ENCODE data around the gene COL13A1. TPM values are rescaled to one million over a fixed set of nuclear protein-coding genes. Genes with fewer than 3 reads are reported as not detected.
A peak's percentile ranks its signal among the peaks of the same experiment; 100 is the strongest.

COL13A1 gene
- polyA plus RNA-seq, 1 donor: 9.6 TPM

- no peak overlapping the region for H3K27ac ChIP-seq (ENCODE audit: low read length)
- 62% methylated on average over 3 of the region's 8 CpGs for WGBS (ENCODE audit: insufficient coverage, low lambda C conversion rate)
- no peaks in the 10 kb centered on the region for H3K4me1 ChIP-seq (ENCODE audit: control insufficient read depth, insufficient read depth, low read length)
- H3K36me3 ChIP-seq (ENCODE audit: control insufficient read depth, insufficient read depth, low read length): no peaks in the 10 kb centered on the region
- no peak overlapping the region for H3K4me3 ChIP-seq (ENCODE audit: low read length)
- no peak for DNase-seq
- H3K9me3 ChIP-seq (ENCODE audit: control insufficient read depth, low read depth, low read length): no peaks in the 10 kb centered on the region
- H3K27me3 ChIP-seq (ENCODE audit: control insufficient read depth, insufficient read depth, low read length): no peaks in the 10 kb centered on the region
These were observed 40.3 kb downstream of the COL13A1 start for GRCh38 chr10:69842020-69842419.

- Histone ChIP-seq H3K4me1 (ENCODE audit: control insufficient read depth, insufficient read depth, low read length) (no peaks in the 10 kb centered on the region), H3K4me3 (ENCODE audit: low read length) (no peak overlapping the region), H3K27ac (ENCODE audit: low read length) (peak overlapping the region; percentile 1), H3K9me3 (ENCODE audit: control insufficient read depth, low read depth, low read length) (no peaks in the 10 kb centered on the region), H3K27me3 (ENCODE audit: control insufficient read depth, insufficient read depth, low read length) (no peaks in the 10 kb centered on the region), H3K36me3 (ENCODE audit: control insufficient read depth, insufficient read depth, low read length) (no peaks in the 10 kb centered on the region)
- no CpG with 5 or more reads among the region's 10 CpGs for WGBS (ENCODE audit: insufficient coverage, low lambda C conversion rate)
- DNase-seq: peak in 1 of 2 donors; percentile 39
These were observed 41.2 kb downstream of the COL13A1 start for GRCh38 chr10:69842882-69843281.

- Histone ChIP-seq H3K9me3 (ENCODE audit: control insufficient read depth, low read depth, low read length) (no peaks in the 10 kb centered on the region), H3K27me3 (ENCODE audit: control insufficient read depth, insufficient read depth, low read length) (no peaks in the 10 kb centered on the region), H3K4me3 (ENCODE audit: low read length) (no peak overlapping the region), H3K4me1 (ENCODE audit: control insufficient read depth, insufficient read depth, low read length) (no peaks in the 10 kb centered on the region), H3K27ac (ENCODE audit: low read length) (no peak overlapping the region), H3K36me3 (ENCODE audit: control insufficient read depth, insufficient read depth, low read length) (no peaks in the 10 kb centered on the region)
- WGBS (ENCODE audit: insufficient coverage, low lambda C conversion rate): 89% methylated on average over 3 of the region's 6 CpGs
- DNase-seq: no peak
These were observed 42.2 kb downstream of the COL13A1 start for GRCh38 chr10:69843923-69844322.

DNA sequence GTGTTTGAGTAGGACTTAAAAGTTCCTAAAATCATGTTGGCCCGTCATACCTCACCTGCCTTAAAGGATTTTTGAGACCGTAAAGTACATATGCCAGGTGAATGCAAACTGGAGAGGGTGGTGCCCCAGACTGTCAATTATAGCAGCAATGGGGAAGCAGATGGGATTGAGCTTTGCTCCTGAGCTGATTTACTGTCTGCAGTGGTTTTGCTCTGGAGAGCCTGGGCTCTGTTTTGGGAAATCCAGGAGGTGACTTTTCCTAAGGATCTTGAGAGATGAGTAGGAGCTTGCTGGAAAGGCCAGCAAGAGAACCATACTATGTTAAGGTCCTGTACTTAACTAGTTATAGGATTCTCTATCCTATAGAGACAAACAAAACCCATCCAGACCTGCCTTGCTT is 43.0 kb downstream of the COL13A1 start:
- Histone ChIP-seq H3K9me3 (ENCODE audit: control insufficient read depth, low read depth, low read length) (no peaks in the 10 kb centered on the region), H3K27ac (ENCODE audit: low read length) (no peak overlapping the region), H3K4me1 (ENCODE audit: control insufficient read depth, insufficient read depth, low read length) (no peaks in the 10 kb centered on the region), H3K36me3 (ENCODE audit: control insufficient read depth, insufficient read depth, low read length) (no peaks in the 10 kb centered on the region), H3K27me3 (ENCODE audit: control insufficient read depth, insufficient read depth, low read length) (no peaks in the 10 kb centered on the region), H3K4me3 (ENCODE audit: low read length) (no peak overlapping the region)
- no peak for DNase-seq
- no CpG with 5 or more reads among the region's 2 CpGs for WGBS (ENCODE audit: insufficient coverage, low lambda C conversion rate)

DNA sequence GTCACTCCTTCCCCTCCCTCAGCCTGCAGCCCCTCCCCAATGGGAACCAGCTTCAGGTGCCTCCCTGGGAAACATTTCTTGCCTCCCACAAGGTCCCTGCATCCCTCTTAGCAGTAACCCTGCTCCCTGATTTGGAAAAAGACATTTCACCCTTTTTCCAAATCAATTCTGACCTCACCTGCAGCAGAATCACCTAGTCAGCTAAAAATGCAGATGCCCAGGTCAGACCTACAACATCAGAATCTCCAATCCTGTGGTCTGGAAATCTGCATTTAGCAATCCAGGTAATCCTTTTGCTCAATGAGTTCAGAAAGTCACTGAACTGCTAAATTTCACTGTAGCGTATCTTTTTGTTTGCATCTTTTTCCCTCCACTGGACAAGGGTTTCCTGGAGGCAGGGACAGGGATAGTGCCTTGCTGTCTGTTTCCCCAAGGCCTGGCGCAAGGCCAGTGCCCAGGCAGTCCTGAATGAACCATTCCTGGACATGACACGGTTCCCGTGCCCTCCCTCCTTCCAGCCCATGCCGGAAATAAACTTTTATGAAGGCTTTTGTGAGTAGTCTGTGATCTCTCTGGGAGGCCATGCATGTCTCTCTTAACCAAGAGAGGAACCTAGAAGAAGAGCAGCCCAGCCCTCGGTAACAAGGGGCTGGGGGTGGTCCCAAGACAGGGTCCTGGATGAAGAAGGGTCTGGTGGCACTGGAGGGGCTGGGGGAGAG is 44.0 kb downstream of the COL13A1 start:
- Histone ChIP-seq H3K9me3 (ENCODE audit: control insufficient read depth, low read depth, low read length) (no peaks in the 10 kb centered on the region), H3K27me3 (ENCODE audit: control insufficient read depth, insufficient read depth, low read length) (no peaks in the 10 kb centered on the region), H3K27ac (ENCODE audit: low read length) (no peak overlapping the region), H3K4me3 (ENCODE audit: low read length) (no peak overlapping the region), H3K36me3 (ENCODE audit: control insufficient read depth, insufficient read depth, low read length) (no peaks in the 10 kb centered on the region), H3K4me1 (ENCODE audit: control insufficient read depth, insufficient read depth, low read length) (no peaks in the 10 kb centered on the region)
- peak in 1 of 2 donors; percentile 21 for DNase-seq
- no CpG with 5 or more reads among the region's 6 CpGs for WGBS (ENCODE audit: insufficient coverage, low lambda C conversion rate)

- no CpG with 5 or more reads among the region's 14 CpGs for WGBS (ENCODE audit: insufficient coverage, low lambda C conversion rate)
- Histone ChIP-seq H3K4me1 (ENCODE audit: control insufficient read depth, insufficient read depth, low read length) (no peaks in the 10 kb centered on the region), H3K27ac (ENCODE audit: low read length) (no peak overlapping the region), H3K9me3 (ENCODE audit: control insufficient read depth, low read depth, low read length) (no peaks in the 10 kb centered on the region), H3K36me3 (ENCODE audit: control insufficient read depth, insufficient read depth, low read length) (no peaks in the 10 kb centered on the region), H3K27me3 (ENCODE audit: control insufficient read depth, insufficient read depth, low read length) (no peaks in the 10 kb centered on the region), H3K4me3 (ENCODE audit: low read length) (no peak overlapping the region)
- no peak for DNase-seq
These were observed 44.7 kb downstream of the COL13A1 start for GRCh38 chr10:69846293-69846921.

GRCh38 chr10:69847458-69847857 is 45.8 kb downstream of the COL13A1 start:
- no CpG with 5 or more reads among the region's 5 CpGs for WGBS (ENCODE audit: insufficient coverage, low lambda C conversion rate)
- Histone ChIP-seq H3K36me3 (ENCODE audit: control insufficient read depth, insufficient read depth, low read length) (no peaks in the 10 kb centered on the region), H3K9me3 (ENCODE audit: control insufficient read depth, low read depth, low read length) (no peaks in the 10 kb centered on the region), H3K27me3 (ENCODE audit: control insufficient read depth, insufficient read depth, low read length) (no peaks in the 10 kb centered on the region), H3K4me1 (ENCODE audit: control insufficient read depth, insufficient read depth, low read length) (no peaks in the 10 kb centered on the region), H3K27ac (ENCODE audit: low read length) (no peak overlapping the region), H3K4me3 (ENCODE audit: low read length) (no peak overlapping the region)
- no peak for DNase-seq

DNA sequence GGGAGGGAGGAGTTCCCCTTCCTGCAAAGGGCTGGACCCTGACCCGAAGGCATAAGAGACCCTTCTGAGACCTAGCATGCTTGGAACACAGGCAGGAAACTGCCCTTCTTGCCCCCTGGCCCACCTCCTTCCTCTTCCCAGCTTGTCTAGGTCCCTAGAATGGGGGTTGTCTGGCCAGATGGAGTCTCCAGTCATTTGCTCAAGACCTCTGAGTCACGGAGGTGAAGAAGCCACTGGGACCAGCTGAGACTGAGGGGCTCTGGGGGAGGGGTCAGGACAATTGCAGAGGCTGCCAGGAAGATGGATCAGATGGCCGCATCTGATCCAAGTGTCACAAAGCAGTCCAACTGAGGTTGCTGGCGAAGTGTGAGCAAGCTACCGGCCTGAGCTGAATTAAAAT is 46.2 kb downstream of the COL13A1 start:
- Histone ChIP-seq H3K4me1 (ENCODE audit: control insufficient read depth, insufficient read depth, low read length) (no peaks in the 10 kb centered on the region), H3K36me3 (ENCODE audit: control insufficient read depth, insufficient read depth, low read length) (no peaks in the 10 kb centered on the region), H3K9me3 (ENCODE audit: control insufficient read depth, low read depth, low read length) (no peaks in the 10 kb centered on the region), H3K27me3 (ENCODE audit: control insufficient read depth, insufficient read depth, low read length) (no peaks in the 10 kb centered on the region), H3K4me3 (ENCODE audit: low read length) (no peak overlapping the region), H3K27ac (ENCODE audit: low read length) (no peak overlapping the region)
- WGBS (ENCODE audit: insufficient coverage, low lambda C conversion rate): no CpG with 5 or more reads among the region's 5 CpGs
- DNase-seq: no peak

GRCh38 chr10:69848454-69848853 is 46.7 kb downstream of the COL13A1 start:
- no peaks in the 10 kb centered on the region for H3K9me3 ChIP-seq (ENCODE audit: control insufficient read depth, low read depth, low read length)
- no peaks in the 10 kb centered on the region for H3K4me1 ChIP-seq (ENCODE audit: control insufficient read depth, insufficient read depth, low read length)
- H3K27ac ChIP-seq (ENCODE audit: low read length): no peak overlapping the region
- H3K36me3 ChIP-seq (ENCODE audit: control insufficient read depth, insufficient read depth, low read length): no peaks in the 10 kb centered on the region
- WGBS (ENCODE audit: insufficient coverage, low lambda C conversion rate): no CpG with 5 or more reads among the region's 7 CpGs
- no peak overlapping the region for H3K4me3 ChIP-seq (ENCODE audit: low read length)
- DNase-seq: no peak
- no peaks in the 10 kb centered on the region for H3K27me3 ChIP-seq (ENCODE audit: control insufficient read depth, insufficient read depth, low read length)

- H3K9me3 ChIP-seq (ENCODE audit: control insufficient read depth, low read depth, low read length): no peaks in the 10 kb centered on the region
- no peak for DNase-seq
- peaks cover 9% of the 10 kb centered on the region for H3K4me1 ChIP-seq (ENCODE audit: control insufficient read depth, insufficient read depth, low read length)
- H3K36me3 ChIP-seq (ENCODE audit: control insufficient read depth, insufficient read depth, low read length): no peaks in the 10 kb centered on the region
- H3K27ac ChIP-seq (ENCODE audit: low read length): no peak overlapping the region
- H3K4me3 ChIP-seq (ENCODE audit: low read length): no peak overlapping the region
- H3K27me3 ChIP-seq (ENCODE audit: control insufficient read depth, insufficient read depth, low read length): no peaks in the 10 kb centered on the region
- WGBS (ENCODE audit: insufficient coverage, low lambda C conversion rate): no CpG with 5 or more reads among the region's 7 CpGs
These were observed 48.1 kb downstream of the COL13A1 start for GRCh38 chr10:69849825-69850224.

GRCh38 chr10:69850440-69850839 is 48.7 kb downstream of the COL13A1 start:
- Histone ChIP-seq H3K36me3 (ENCODE audit: control insufficient read depth, insufficient read depth, low read length) (no peaks in the 10 kb centered on the region), H3K4me1 (ENCODE audit: control insufficient read depth, insufficient read depth, low read length) (peaks cover 13% of the 10 kb centered on the region), H3K27me3 (ENCODE audit: control insufficient read depth, insufficient read depth, low read length) (no peaks in the 10 kb centered on the region), H3K9me3 (ENCODE audit: control insufficient read depth, low read depth, low read length) (no peaks in the 10 kb centered on the region), H3K27ac (ENCODE audit: low read length) (no peak overlapping the region), H3K4me3 (ENCODE audit: low read length) (no peak overlapping the region)
- DNase-seq: no peak
- WGBS (ENCODE audit: insufficient coverage, low lambda C conversion rate): no CpG with 5 or more reads among the region's 6 CpGs

All from large intestine (tissue), 3 donors.